SK-N-SH (cell line): ENCODE measurements around the gene PPT2. TPM values are rescaled to one million over a fixed set of nuclear protein-coding genes. Genes with fewer than 3 reads are reported as not detected.

ENCODE experiments used
- CTCF ChIA-PET: fragments of 300-600, 350-600 bp; formaldehyde crosslinking; extraction: SDS; loops from one replicate; lab custom pipeline; 2021; lab: Yijun Ruan, JAX
- POLR2A ChIA-PET: fragments of 350-600 bp; sonication (Branson Sonifier 250); formaldehyde crosslinking; extraction: SDS; loops from one replicate; lab custom pipeline; 2020; ENCODE audit warnings: antibody characterized with exemption, inconsistent platforms; lab: Yijun Ruan, JAX
- DNase-seq: peaks from one replicate; pipeline ENCODE4 v3.0.0; 2012
- H2AFZ ChIP-seq: fragments of 200-600 bp; sonication (generic); 2 replicates; pipeline ENCODE4 v1.8.1; 2016; ENCODE audit warnings: antibody characterized with exemption, mild to moderate bottlenecking, low read depth
- H3F3A ChIP-seq: fragments of 200-600 bp; sonication (generic); replicated peaks from 2 replicates; pipeline ENCODE3; 2016; ENCODE audit warnings: antibody characterized with exemption, mild to moderate bottlenecking; ENCODE audit not compliant: insufficient read depth
- H3K27ac ChIP-seq, 2 experiments: fragments of 200-500 bp in 1 of 2; fragments of 200-600 bp in 1 of 2; sonication (Bioruptor generic) in 1 of 2; sonication (generic), shearing (Covaris generic) in 1 of 2; 2 replicates each; pipeline versions ENCODE4 v1.5.1 to v1.6.1; 2014 to 2016; ENCODE audit warnings: low read depth in 2 of 2, inconsistent platforms in 1 of 2, low read length in 1 of 2, mild to moderate bottlenecking in 1 of 2, mixed read lengths in 1 of 2
- H3K27me3 ChIP-seq: fragments of 200-600 bp; sonication (generic), shearing (Covaris generic); 2 replicates; pipeline ENCODE4 v1.6.1; 2016; ENCODE audit warnings: mixed run types; ENCODE audit not compliant: insufficient read depth
- H3K36me3 ChIP-seq, 2 experiments: fragments of 200-500 bp in 1 of 2; fragments of 200-600 bp in 1 of 2; sonication (Bioruptor generic) in 1 of 2; sonication (generic) in 1 of 2; replicated peaks in 1 of 2; 2 replicates each; pipeline versions ENCODE3 to v1.5.1; 2014 to 2016; ENCODE audit warnings: low read length in 1 of 2, mild to moderate bottlenecking in 1 of 2; ENCODE audit not compliant: insufficient read depth in 2 of 2, control insufficient read depth in 1 of 2
- H3K4me1 ChIP-seq, 2 experiments: fragments of 200-500 bp in 1 of 2; fragments of 200-600 bp in 1 of 2; sonication (Bioruptor generic) in 1 of 2; sonication (generic), shearing (Covaris generic) in 1 of 2; 2 replicates each; pipeline versions ENCODE4 v1.5.1 to v1.6.1; 2014 to 2016; ENCODE audit warnings: low read depth in 1 of 2, low read length in 1 of 2, mixed run types in 1 of 2; ENCODE audit not compliant: insufficient read depth in 2 of 2, control insufficient read depth in 1 of 2
- H3K4me2 ChIP-seq: fragments of 200-600 bp; sonication (generic), shearing (Covaris generic); 2 replicates; pipeline ENCODE4 v1.6.1; 2017; ENCODE audit warnings: mixed run types
- H3K4me3 ChIP-seq, 2 experiments: fragments of 200-500 bp in 1 of 2; fragments of 200-600 bp in 1 of 2; sonication (Bioruptor generic) in 1 of 2; sonication (generic), shearing (Covaris generic) in 1 of 2; 2 replicates each; pipeline versions ENCODE4 v1.5.1 to v1.8.1; 2014 to 2016; ENCODE audit warnings: low read depth in 2 of 2, inconsistent platforms in 1 of 2, low read length in 1 of 2, mild to moderate bottlenecking in 1 of 2, mixed read lengths in 1 of 2, moderate library complexity in 1 of 2
- H3K79me2 ChIP-seq: fragments of 200-600 bp; sonication (generic); 2 replicates; pipeline ENCODE4 v1.8.1; 2017; ENCODE audit warnings: mild to moderate bottlenecking; ENCODE audit not compliant: insufficient read depth
- H3K9ac ChIP-seq: fragments of 200-600 bp; sonication (generic); 2 replicates; pipeline ENCODE4 v1.6.1; 2017; ENCODE audit warnings: mixed run types
- H3K9me2 ChIP-seq: fragments of 200-600 bp; sonication (generic); 2 replicates; pipeline ENCODE4 v1.6.1; 2017; ENCODE audit warnings: mixed run types
- H3K9me3 ChIP-seq: fragments of 200-600 bp; sonication (generic); 2 replicates; pipeline ENCODE4 v1.6.1; 2017; ENCODE audit warnings: mixed run types, mild to moderate bottlenecking, moderate library complexity
- H4K20me1 ChIP-seq: fragments of 200-600 bp; sonication (generic); 2 replicates; pipeline ENCODE4 v1.6.1; 2017; ENCODE audit warnings: mild to moderate bottlenecking, mixed run types; ENCODE audit not compliant: insufficient read depth
- CHD2 ChIP-seq: fragments of 150-350 bp; IDR thresholded peaks from 2 replicates; pipeline ENCODE4 v1.6.1; 2018; ENCODE audit warnings: low read length; ENCODE audit not compliant: partially characterized antibody
- ELF1 ChIP-seq: IDR thresholded peaks from 2 replicates; pipeline ENCODE4 v1.4.0; 2012
- EP300 ChIP-seq, 2 experiments: IDR thresholded peaks; 2 replicates each; pipeline versions ENCODE4 v1.4.0 to v1.6.1; 2012; ENCODE audit warnings: borderline replicate concordance in 1 of 2, low read depth in 1 of 2, low read length in 1 of 2
- FOXJ3 ChIP-seq: sonication (generic); formaldehyde crosslinking; IDR thresholded peaks from 2 replicates; pipeline ENCODE4 v1.5.1; 2020; ENCODE audit warnings: mild to moderate bottlenecking, missing genetic modification reagents
- GABPA ChIP-seq: IDR thresholded peaks from 2 replicates; pipeline ENCODE4 v1.4.0; 2012; ENCODE audit warnings: low read depth, mild to moderate bottlenecking
- GATA2 ChIP-seq: sonication (generic); formaldehyde crosslinking; IDR thresholded peaks from 2 replicates; pipeline ENCODE4 v1.5.0; 2020; ENCODE audit warnings: mild to moderate bottlenecking, missing genetic modification reagents
- JUND ChIP-seq: IDR thresholded peaks from 2 replicates; pipeline ENCODE4 v1.4.0; 2012
- MXI1 ChIP-seq: IDR thresholded peaks from 2 replicates; pipeline ENCODE4 v1.6.1; 2012; ENCODE audit warnings: mild to moderate bottlenecking, low read depth, low read length, improper control_type of control experiment
- NFIC ChIP-seq: IDR thresholded peaks from 2 replicates; pipeline ENCODE4 v1.4.0; 2012; ENCODE audit warnings: borderline replicate concordance
- NRF1 ChIP-seq: IDR thresholded peaks from 2 replicates; pipeline ENCODE4 v1.6.1; 2012; ENCODE audit warnings: low read depth, mild to moderate bottlenecking, low read length
- POLR2AphosphoS5 ChIP-seq: IDR thresholded peaks from 2 replicates; pipeline ENCODE4 v1.6.1; 2012; ENCODE audit warnings: low read depth, low read length
- RAD21 ChIP-seq: IDR thresholded peaks from 2 replicates; pipeline ENCODE4 v1.6.1; 2012; ENCODE audit warnings: mild to moderate bottlenecking, low read length
- RXRA ChIP-seq: IDR thresholded peaks from 2 replicates; pipeline ENCODE4 v1.4.0; 2012; ENCODE audit warnings: low read depth, mild to moderate bottlenecking, borderline replicate concordance
- SIN3A ChIP-seq: IDR thresholded peaks from 2 replicates; pipeline ENCODE4 v1.6.1; 2012; ENCODE audit warnings: low read depth, mild to moderate bottlenecking, low read length, moderate library complexity, borderline replicate concordance
- TAF1 ChIP-seq: IDR thresholded peaks from 2 replicates; pipeline ENCODE4 v1.6.1; 2012; ENCODE audit warnings: low read depth, mild to moderate bottlenecking, low read length, moderate library complexity, borderline replicate concordance
- TCF12 ChIP-seq: IDR thresholded peaks from 2 replicates; pipeline ENCODE4 v1.4.0; 2012
- YY1 ChIP-seq: IDR thresholded peaks from 2 replicates; pipeline ENCODE4 v1.4.0; 2012; ENCODE audit warnings: low read depth, mild to moderate bottlenecking
- whole genome bisulfite sequencing: methylation state at CpG from one replicate; pipeline ENCODE4 v1.1.6; 2017; ENCODE audit warnings: low lambda C conversion rate; 5-methylcytosine and 5-hydroxymethylcytosine counted together
- polyA plus RNA-seq, 3 experiments: library from polyadenylated mRNA; depleted of rRNA; stranded (reverse); fragments of >200 nt; gene quantifications; 2 replicates each; pipeline ENCODE4 v1.2.3, GENCODE V29; 2012
- TF ChIP-seq, protein P1 (sequence below): fragments of 200-600 bp; sonication (generic); IDR thresholded peaks from 2 replicates; pipeline ENCODE4 v1.6.1; 2017; ENCODE audit warnings: antibody characterized with exemption, mild to moderate bottlenecking, moderate library complexity
- TF ChIP-seq, protein P2 (sequence below): IDR thresholded peaks from 2 replicates; pipeline ENCODE4 v1.4.0; 2012; ENCODE audit warnings: low read depth
- TF ChIP-seq, protein P3 (sequence below): IDR thresholded peaks from 2 replicates; pipeline ENCODE4 v1.4.0; 2012; ENCODE audit warnings: low read depth, borderline replicate concordance
- TF ChIP-seq, protein P4 (sequence below): IDR thresholded peaks from 2 replicates; pipeline ENCODE4; 2012

Gene PPT2, protein sequence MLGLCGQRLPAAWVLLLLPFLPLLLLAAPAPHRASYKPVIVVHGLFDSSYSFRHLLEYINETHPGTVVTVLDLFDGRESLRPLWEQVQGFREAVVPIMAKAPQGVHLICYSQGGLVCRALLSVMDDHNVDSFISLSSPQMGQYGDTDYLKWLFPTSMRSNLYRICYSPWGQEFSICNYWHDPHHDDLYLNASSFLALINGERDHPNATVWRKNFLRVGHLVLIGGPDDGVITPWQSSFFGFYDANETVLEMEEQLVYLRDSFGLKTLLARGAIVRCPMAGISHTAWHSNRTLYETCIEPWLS
- polyA plus RNA-seq (2012; rRNA removed): 32.7 and 42.1 TPM in 2 replicates
- polyA plus RNA-seq (2012; cell fraction: cytosol; rRNA removed): 20.3 and 24.4 TPM in 2 replicates
- polyA plus RNA-seq (2012; cell fraction: nucleus; rRNA removed): 62.6 and 76.3 TPM in 2 replicates

DNA sequence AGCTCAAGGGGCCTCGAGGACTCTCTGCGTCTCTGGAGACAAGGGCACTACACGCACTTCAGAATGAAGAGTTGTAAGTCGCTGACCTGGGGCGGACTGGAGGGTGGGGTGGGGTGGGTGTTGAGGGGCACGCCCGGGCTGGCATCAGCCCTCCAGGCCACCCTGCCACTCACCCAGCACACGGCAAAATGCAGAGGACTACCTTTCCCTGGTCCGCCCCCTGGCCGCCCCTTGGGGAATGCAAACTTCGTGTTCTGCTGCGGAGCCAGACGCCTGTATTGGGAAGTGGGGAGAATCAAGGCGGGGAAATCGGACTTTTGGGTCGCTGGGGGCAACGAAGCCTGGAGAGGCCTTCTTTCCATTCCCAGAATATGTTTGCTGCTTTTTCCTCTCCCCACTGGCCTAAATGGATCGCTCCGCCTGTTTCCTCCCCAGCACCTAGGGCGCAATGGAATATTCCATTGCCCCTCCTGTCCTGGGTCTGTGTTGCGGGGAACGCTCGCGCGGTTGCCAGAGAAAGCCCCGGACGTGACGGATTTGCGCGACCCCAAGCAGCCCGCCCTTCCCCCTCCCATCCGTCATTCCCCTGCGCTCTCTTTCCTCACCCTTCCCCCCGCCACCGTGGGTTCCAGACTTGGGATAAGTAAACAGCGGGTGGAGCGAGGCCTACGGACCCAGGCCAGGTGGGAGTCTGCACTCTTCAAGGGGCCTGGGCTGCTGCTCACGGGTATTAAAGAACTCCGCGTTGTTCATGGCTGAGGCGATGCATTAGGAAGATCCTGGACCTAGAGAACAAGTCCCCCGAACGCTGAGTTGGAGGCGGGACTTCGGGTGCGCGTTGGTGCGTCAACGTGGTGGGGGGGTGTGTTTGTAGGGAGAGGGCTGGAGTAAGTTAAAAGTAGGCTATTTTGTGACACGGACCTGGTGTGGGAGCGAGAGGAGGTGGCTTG lies at the start of gene PPT2:
TSS of gene PPT2 (plus strand) at position 578 of the 950 bp plus-strand sequence. CDS start 454 bp downstream, outside the sequence.
- Histone ChIP-seq H3K27me3 (no peaks in the 10 kb centered on the region), H2AFZ (peak within 1 kb of the TSS; percentile 87), H3K27ac (peak within 1 kb of the TSS; percentile 86 to 95), H3K4me1 (peaks cover 13 to 31% of the 10 kb centered on the region in 2 experiments; a peak in 3 of 4 replicates), H3K4me3 (peak within 1 kb of the TSS; percentile 75 to 81), H3F3A (peaks cover 4% of the 10 kb centered on the region), H3K4me2 (peak within 1 kb of the TSS; percentile 94), H3K9me3 (no peaks in the 10 kb centered on the region), H3K36me3 (peaks cover 14 to 22% of the 10 kb centered on the region in 2 experiments), H3K9me2 (no peaks in the 10 kb centered on the region), H4K20me1 (no peaks in the 10 kb centered on the region), H3K9ac (peak within 1 kb of the TSS; percentile 84), H3K79me2 (peaks cover 19% of the 10 kb centered on the region)
- ChIA-PET POLR2A (interaction anchor here (0.6 to 1.2 kb wide), 2 partner anchors 24 to 42 kb away, joined by 3 to 5 read pairs; partner anchors contain the start of gene FKBPL), CTCF (interaction anchor here (0.6 to 1.3 kb wide), 12 partner anchors 9 to 108 kb away, joined by 3 to 30 read pairs (median 4); partner anchors contain the start of gene EGFL8)
- DNase-seq: peak; percentile 95
- TF ChIP-seq, protein P1, sequence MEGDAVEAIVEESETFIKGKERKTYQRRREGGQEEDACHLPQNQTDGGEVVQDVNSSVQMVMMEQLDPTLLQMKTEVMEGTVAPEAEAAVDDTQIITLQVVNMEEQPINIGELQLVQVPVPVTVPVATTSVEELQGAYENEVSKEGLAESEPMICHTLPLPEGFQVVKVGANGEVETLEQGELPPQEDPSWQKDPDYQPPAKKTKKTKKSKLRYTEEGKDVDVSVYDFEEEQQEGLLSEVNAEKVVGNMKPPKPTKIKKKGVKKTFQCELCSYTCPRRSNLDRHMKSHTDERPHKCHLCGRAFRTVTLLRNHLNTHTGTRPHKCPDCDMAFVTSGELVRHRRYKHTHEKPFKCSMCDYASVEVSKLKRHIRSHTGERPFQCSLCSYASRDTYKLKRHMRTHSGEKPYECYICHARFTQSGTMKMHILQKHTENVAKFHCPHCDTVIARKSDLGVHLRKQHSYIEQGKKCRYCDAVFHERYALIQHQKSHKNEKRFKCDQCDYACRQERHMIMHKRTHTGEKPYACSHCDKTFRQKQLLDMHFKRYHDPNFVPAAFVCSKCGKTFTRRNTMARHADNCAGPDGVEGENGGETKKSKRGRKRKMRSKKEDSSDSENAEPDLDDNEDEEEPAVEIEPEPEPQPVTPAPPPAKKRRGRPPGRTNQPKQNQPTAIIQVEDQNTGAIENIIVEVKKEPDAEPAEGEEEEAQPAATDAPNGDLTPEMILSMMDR: peak; percentile 25; the same call in 1 of the 2 replicates
- TF ChIP-seq TAF1 (peak; percentile 44), EP300 (IDR thresholded peaks at IDR 0.05; ENCODE audit: borderline replicate concordance in 1 of 2, low read depth in 1 of 2, low read length in 1 of 2) (peak in 1 of 2 experiments; percentile 40; a peak in 2 of 4 replicates), NRF1 (no peak), RXRA (no peak), NFIC (no peak), JUND (no peak; the same call in 1 of the 2 replicates), FOXJ3 (CRISPR knock-in tag) (0 out of 2 replicates have a peak, but pooled peaks have one; percentile 60), MXI1 (peak; percentile 64; the same call in 1 of the 2 replicates), GATA2 (CRISPR knock-in tag) (no peak), POLR2AphosphoS5 (peak; percentile 64; the same call in 1 of the 2 replicates), RAD21 (no peak; the same call in 1 of the 2 replicates), CHD2 (peak; percentile 98), GABPA (peak; percentile 79), SIN3A (peak; percentile 91), YY1 (0 out of 2 replicates have a peak, but pooled peaks have one; percentile 55), TCF12 (peak; percentile 40; the same call in 1 of the 2 replicates), ELF1 (0 out of 2 replicates have a peak, but pooled peaks have one; percentile 26)
- TF ChIP-seq, protein P2, sequence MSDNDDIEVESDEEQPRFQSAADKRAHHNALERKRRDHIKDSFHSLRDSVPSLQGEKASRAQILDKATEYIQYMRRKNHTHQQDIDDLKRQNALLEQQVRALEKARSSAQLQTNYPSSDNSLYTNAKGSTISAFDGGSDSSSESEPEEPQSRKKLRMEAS: peak; percentile 69
- TF ChIP-seq, protein P3, sequence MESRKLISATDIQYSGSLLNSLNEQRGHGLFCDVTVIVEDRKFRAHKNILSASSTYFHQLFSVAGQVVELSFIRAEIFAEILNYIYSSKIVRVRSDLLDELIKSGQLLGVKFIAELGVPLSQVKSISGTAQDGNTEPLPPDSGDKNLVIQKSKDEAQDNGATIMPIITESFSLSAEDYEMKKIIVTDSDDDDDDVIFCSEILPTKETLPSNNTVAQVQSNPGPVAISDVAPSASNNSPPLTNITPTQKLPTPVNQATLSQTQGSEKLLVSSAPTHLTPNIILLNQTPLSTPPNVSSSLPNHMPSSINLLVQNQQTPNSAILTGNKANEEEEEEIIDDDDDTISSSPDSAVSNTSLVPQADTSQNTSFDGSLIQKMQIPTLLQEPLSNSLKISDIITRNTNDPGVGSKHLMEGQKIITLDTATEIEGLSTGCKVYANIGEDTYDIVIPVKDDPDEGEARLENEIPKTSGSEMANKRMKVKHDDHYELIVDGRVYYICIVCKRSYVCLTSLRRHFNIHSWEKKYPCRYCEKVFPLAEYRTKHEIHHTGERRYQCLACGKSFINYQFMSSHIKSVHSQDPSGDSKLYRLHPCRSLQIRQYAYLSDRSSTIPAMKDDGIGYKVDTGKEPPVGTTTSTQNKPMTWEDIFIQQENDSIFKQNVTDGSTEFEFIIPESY: peak; percentile 75; the same call in 1 of the 2 replicates
- TF ChIP-seq, protein P4, sequence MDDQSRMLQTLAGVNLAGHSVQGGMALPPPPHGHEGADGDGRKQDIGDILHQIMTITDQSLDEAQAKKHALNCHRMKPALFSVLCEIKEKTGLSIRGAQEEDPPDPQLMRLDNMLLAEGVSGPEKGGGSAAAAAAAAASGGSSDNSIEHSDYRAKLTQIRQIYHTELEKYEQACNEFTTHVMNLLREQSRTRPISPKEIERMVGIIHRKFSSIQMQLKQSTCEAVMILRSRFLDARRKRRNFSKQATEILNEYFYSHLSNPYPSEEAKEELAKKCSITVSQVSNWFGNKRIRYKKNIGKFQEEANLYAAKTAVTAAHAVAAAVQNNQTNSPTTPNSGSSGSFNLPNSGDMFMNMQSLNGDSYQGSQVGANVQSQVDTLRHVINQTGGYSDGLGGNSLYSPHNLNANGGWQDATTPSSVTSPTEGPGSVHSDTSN: peak; percentile 52; the same call in 1 of the 2 replicates
- under 1% methylated on average over 42 of the region's 52 CpGs for WGBS
